Measurements from ENCODE around the gene PAGE2B.
"Not testable (repeated sequence)": the region's sequence is repeated elsewhere in the genome, so short reads cannot be mapped to it uniquely, and the experiment has no call there.

PAGE2B gene

DNA sequence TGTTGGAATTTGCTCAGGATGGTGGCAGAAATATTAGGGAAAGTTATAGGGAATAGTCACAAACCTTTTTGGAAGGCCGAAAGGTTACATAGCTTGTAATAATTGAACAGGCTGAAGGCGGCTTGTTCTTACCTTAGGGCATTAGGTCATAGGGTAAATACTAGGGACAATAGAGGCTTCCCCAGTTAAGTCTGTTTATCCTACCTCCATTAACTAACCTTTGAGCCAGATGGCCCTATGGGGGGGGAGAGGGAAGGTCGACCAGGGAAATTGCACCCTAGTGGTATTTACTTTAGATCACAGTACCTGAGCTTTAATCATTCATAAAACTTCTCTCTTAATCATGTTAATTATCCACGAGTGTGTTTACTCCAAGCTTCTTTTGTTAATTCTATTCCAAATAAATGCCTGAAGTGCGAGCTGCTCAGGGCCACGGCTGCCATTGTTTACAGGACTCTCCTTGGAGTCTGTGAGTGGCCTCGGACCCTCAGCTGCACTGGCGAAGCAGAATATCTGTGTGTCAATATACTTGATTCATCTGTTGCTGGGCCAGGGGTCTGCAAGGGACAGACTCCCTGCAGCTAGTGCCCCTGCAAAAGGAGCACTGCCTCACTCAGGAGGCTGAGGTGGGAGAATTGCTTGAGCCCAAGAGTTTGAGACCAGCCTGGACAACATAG, 36.9 kb downstream of the PAGE2B start:
- DNase-seq: no peak

DNA sequence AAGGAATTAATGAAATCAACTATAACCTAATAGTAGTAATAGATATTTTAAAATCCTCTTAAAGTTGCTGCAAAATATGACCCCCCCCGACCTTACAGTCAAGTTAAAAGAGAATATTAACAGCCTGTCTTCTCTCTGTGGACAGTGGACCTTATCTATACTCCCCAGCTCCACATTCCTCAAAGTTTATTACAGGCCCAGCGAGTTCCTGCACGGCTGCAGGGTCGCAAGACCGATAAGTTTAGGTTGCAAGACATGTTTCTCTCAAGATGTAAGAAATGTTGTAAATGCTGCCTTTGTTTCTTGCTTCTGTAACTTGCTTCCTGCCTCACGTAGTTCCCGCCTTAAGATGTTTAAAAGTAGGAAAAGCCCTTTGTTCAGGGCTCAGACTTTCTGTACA, 41.8 kb downstream of the PAGE2B start:
- DNase-seq: not testable (repeated sequence)

DNA sequence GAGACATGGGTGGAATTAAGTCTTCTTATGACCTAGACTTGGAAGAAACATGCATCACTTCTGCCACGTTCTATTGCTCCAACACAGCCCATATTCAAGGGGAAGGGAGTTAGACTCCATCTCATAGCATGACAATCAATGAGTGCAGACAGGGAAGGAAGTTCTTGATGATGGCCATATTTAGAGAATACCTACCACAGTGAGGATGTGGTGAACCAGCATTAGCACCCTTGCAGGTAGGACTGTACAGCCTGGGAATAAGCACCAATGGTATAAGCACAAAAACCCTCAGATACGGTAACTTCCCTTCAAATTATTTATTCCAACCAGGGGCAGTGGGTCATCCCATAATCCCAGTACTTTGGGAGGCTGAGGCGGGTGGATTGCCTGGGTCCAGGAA, 43.7 kb downstream of the PAGE2B start:
- DNase-seq: no peak

DNA sequence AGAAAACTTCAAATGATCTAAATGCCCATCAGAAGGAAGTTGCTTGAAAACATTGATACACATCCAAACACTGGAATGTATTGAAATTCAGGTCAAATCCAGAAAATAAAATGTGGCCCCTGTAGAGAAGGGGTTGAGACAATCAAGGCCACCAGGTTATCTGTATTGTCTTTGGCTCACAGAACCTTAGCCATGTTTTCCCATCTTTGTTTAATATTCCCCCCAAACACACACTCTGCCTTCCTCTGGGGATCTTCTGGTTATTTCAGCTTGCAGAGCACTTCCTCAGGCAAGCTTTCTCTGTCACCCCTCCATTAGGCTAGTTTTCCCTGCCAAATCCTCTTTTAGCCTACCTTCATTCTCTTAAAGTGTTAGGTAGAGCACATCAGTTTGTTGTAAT, 44.4 kb downstream of the PAGE2B start:
- no peak for DNase-seq

DNA sequence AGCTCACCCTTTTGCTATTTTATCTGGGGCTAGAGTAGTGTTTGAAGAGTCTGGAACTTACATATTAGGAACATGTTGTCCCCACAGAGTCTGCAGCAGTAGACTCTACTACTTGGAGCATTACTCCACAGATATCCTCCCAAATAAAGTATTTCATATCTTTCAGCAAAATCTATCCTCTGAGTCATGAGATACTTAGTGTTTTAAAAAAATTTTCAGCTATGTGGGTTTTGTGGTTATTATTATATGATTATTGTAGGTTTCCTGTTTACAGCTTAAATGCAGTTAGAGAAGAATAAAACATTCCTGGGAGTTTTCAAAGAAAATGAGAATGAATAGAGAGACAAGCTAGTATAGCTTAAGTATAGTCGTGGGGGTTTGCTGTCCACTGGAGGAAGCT, 44.9 kb downstream of the PAGE2B start:
- no peak for DNase-seq

DNA sequence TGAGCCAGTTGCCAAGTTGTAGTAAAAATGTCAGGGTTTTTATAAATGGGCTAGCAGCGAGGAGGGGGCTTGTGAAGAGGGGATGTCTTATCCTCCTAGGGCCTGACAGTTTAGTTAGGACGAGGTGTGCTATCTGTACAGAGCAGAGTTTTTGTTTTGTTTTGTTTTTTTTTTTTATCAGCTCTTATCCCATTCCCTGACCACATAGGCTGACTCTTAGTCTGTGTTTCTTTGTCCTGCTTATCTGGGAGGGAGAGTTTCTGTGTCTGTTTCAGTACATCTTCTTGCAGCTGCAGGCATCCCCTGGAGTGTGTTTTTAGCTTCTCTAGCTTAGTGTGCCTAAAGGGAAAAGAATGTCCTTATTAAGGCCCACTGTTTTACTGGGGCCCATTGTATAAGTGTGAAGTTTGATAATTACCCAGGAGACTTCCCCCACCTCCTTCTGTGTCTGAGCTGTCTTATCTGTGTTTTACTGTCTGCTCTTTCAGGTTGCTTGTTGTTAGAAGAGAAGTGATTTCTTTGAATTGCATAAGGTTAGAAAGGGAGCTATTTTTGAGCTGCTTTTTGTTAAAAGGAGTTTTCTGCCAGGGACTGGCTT, 46.0 kb downstream of the PAGE2B start:
- DNase-seq: no peak

DNA sequence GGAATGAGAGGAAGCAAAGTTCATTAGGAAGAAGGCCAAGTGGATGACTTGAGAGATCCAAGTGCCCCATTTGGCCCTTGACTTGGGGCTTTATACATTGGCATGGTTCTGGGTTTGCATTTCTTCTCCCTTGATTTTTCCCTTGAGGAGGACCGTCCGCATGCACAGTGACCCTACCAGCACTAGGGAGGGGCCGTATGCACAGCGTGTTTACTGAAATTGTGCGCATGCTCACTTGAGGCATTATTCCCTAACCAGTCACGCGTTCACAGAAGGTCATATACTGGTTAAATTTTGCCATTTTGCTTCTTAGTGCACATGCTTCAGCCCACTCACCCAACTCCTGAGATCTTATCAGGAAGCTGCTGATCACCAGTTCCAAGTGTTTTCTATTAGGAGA, 49.1 kb downstream of the PAGE2B start:
- no peak for DNase-seq

DNA sequence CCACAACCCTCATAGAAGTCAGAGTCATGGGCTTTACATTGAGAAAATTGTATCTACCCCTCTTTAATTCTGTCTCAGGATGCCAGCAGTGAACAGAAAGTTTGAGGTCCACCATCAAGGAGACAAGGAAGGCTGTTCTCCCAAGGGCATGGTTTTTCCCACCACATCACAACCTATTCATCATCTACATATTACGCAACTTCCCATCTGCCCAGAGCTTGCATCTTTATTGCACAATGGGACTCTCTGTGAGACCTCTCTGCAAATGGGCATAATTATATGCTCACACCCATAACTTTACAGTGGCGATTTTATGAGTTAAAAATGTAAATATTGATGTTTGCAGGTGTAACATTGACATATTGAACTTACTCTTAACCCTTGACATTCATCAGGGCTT, 52.9 kb downstream of the PAGE2B start:
- no peak for DNase-seq
